Right atrium auricular region (tissue), 2 donors: Measurements from ENCODE around the gene RPAP2. TPM values are rescaled to one million over a fixed set of nuclear protein-coding genes. Genes with fewer than 3 reads are reported as not detected.
"Not testable (repeated sequence)": the region's sequence is repeated elsewhere in the genome, so short reads cannot be mapped to it uniquely, and the experiment has no call there.

Source experiments
- DNase-seq: peaks from one replicate; pipeline ENCODE4 v3.0.0-alpha.2; 2019; ENCODE audit warnings: low spot score
- H3K27ac ChIP-seq, 2 donors: fragments of 200-600 bp; sonication (generic); 1 replicate in 1 of 2; 2 replicates in 1 of 2; pipeline ENCODE4 v1.5.1; 2016 to 2019
- H3K27me3 ChIP-seq, 2 donors: fragments of 200-600 bp; sonication (generic); one replicate each; pipeline versions ENCODE4 v1.5.1 to v1.6.0; 2017 to 2019
- H3K36me3 ChIP-seq: fragments of 200-600 bp; sonication (generic); one replicate; pipeline ENCODE4 v1.5.1; 2016
- H3K4me1 ChIP-seq, 2 donors: fragments of 200-600 bp; sonication (generic); one replicate each; pipeline versions ENCODE4 v1.5.1 to v1.6.0; 2017 to 2019
- H3K4me3 ChIP-seq, 2 donors: fragments of 200-600 bp; sonication (generic); 1 replicate in 1 of 2; 2 replicates in 1 of 2; pipeline ENCODE4 v1.5.1; 2017 to 2019; ENCODE audit warnings: mild to moderate bottlenecking in 1 of 2, moderate library complexity in 1 of 2
- H3K9me3 ChIP-seq, 2 donors: fragments of 200-600 bp; sonication (generic); one replicate each; pipeline ENCODE4 v1.5.1; 2019
- CTCF ChIP-seq, 2 donors: fragments of 200-600 bp; sonication (generic); IDR thresholded peaks; one replicate each; pipeline ENCODE4 v1.5.1; 2019; ENCODE audit warnings: antibody characterized with exemption in 2 of 2
- total RNA-seq, 2 donors: library from RNA; depleted of rRNA; stranded (reverse); fragments of >200 nt; gene quantifications; one replicate each; pipeline ENCODE4 v1.1.0, GENCODE V29; 2016

The RPAP2 gene
- total RNA-seq, 2 donors from 2014 or later = 6.3 to 13.8 TPM

GRCh38 chr1:92346866-92347640 is 48.2 kb downstream of the RPAP2 start:
- no peaks in the 10 kb centered on the region for H3K27me3 ChIP-seq
- no peak overlapping the region for H3K4me3 ChIP-seq
- H3K9me3 ChIP-seq = peaks cover 0 to under 1% of the 10 kb centered on the region in 2 donors
- peaks cover 35% of the 10 kb centered on the region for H3K36me3 ChIP-seq
- H3K4me1 ChIP-seq = no peaks in the 10 kb centered on the region
- DNase-seq = no peak
- no peak for TF ChIP-seq CTCF (IDR thresholded peaks at IDR 0.05)
- no peak overlapping the region for H3K27ac ChIP-seq

GRCh38 chr1:92352856-92353255 is 54.0 kb downstream of the RPAP2 start:
- no peak for DNase-seq
- H3K36me3 ChIP-seq = peaks cover 25% of the 10 kb centered on the region
- no peaks in the 10 kb centered on the region for H3K27me3 ChIP-seq
- H3K4me1 ChIP-seq = no peaks in the 10 kb centered on the region
- H3K4me3 ChIP-seq = no peak overlapping the region
- no peak for TF ChIP-seq CTCF (IDR thresholded peaks at IDR 0.05)
- peaks cover 0 to 10% of the 10 kb centered on the region in 2 donors for H3K9me3 ChIP-seq
- H3K27ac ChIP-seq = no peak overlapping the region

- no peak overlapping the region for H3K27ac ChIP-seq
These were observed 55.4 kb downstream of the RPAP2 start for GRCh38 chr1:92354259-92354658.

GRCh38 chr1:92356956-92357355 is 58.1 kb downstream of the RPAP2 start:
- Histone ChIP-seq H3K36me3 (peaks cover 25% of the 10 kb centered on the region), H3K27me3 (no peaks in the 10 kb centered on the region), H3K27ac (no peak overlapping the region), H3K4me3 (no peak overlapping the region), H3K4me1 (no peaks in the 10 kb centered on the region), H3K9me3 (peaks cover 0 to 10% of the 10 kb centered on the region in 2 donors)
- TF ChIP-seq CTCF (IDR thresholded peaks at IDR 0.05) = no peak
- no peak for DNase-seq

More at GRCh38 chr1:92354259-92354658, 55.4 kb downstream of the RPAP2 start:
- peaks cover 0 to 10% of the 10 kb centered on the region in 2 donors for H3K9me3 ChIP-seq
- no peak overlapping the region for H3K4me3 ChIP-seq
- no peak for TF ChIP-seq CTCF (IDR thresholded peaks at IDR 0.05)
- H3K27me3 ChIP-seq = no peaks in the 10 kb centered on the region
- H3K4me1 ChIP-seq = no peaks in the 10 kb centered on the region
- peaks cover 26% of the 10 kb centered on the region for H3K36me3 ChIP-seq
- DNase-seq = no peak

- H3K27ac ChIP-seq, H3K27me3 ChIP-seq, DNase-seq, H3K9me3 ChIP-seq, H3K4me3 ChIP-seq, H3K4me1 ChIP-seq: not testable (repeated sequence)
- peaks cover 25% of the 10 kb centered on the region for H3K36me3 ChIP-seq
These were observed 60.5 kb downstream of the RPAP2 start for GRCh38 chr1:92359382-92359781.

- Histone ChIP-seq H3K36me3 (peaks cover 25% of the 10 kb centered on the region), H3K27me3 (no peaks in the 10 kb centered on the region), H3K9me3 (no peaks in the 10 kb centered on the region), H3K27ac (no peak overlapping the region), H3K4me1 (no peaks in the 10 kb centered on the region), H3K4me3 (no peak overlapping the region)
- no peak for TF ChIP-seq CTCF (IDR thresholded peaks at IDR 0.05)
- DNase-seq = no peak
These were observed 61.1 kb downstream of the RPAP2 start for GRCh38 chr1:92359986-92360385.
